ENCODE measurements around the gene SH3BP2.

The SH3BP2 gene, protein sequence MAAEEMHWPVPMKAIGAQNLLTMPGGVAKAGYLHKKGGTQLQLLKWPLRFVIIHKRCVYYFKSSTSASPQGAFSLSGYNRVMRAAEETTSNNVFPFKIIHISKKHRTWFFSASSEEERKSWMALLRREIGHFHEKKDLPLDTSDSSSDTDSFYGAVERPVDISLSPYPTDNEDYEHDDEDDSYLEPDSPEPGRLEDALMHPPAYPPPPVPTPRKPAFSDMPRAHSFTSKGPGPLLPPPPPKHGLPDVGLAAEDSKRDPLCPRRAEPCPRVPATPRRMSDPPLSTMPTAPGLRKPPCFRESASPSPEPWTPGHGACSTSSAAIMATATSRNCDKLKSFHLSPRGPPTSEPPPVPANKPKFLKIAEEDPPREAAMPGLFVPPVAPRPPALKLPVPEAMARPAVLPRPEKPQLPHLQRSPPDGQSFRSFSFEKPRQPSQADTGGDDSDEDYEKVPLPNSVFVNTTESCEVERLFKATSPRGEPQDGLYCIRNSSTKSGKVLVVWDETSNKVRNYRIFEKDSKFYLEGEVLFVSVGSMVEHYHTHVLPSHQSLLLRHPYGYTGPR

DNA sequence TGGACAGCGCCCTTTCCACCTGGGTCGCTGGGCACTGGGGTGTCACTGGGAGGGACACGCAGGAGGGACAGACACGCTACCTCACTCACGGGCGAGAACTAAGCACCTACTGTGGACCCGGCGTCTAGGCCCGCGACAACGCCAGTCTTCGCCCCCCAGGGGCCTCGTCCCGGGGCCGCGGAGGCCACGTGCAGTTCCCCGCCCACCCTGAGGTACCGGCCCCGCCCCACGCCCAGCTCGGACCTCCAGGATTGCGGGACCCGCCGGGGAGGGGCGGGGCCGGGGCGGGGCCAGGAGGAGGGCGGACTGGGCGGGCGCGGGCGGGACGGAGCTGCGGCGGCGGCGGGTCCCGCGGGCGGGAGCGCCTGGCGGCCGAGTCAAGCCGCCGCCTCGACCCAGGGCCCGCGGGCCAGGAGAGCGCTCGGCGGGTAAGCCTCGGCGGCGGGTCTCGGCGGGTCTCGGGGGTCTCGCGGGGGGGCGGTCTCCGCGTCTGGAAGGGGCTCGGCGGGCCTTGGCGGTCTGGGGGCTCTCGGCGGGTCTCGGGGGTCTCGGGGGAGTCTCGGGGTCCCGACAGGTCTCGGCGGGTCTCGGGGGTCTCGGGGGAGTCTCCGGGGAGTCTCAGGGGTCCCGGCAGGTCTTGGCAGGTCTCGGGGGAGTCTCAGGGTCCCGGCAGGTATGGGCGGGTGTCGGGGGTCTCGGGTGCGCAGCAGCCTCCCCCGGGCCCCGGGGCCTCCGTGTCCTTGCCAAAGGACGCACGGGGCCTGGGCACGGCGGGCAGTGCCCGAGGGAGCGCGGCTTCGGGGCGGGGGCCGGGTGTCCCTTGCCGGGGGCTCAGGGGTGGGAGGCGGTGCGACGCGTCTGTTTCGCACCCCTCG is at the start of gene SH3BP2:
SH3BP2 (plus strand) TSS at position 375 of the 875 bp plus-strand sequence. CDS start 27,533 bp downstream, outside the sequence.
- Histone ChIP-seq H3K27ac (peak within 1 kb of the TSS; percentile 50), H3K36me3 (peaks cover 3% of the 10 kb centered on the region)

DNA sequence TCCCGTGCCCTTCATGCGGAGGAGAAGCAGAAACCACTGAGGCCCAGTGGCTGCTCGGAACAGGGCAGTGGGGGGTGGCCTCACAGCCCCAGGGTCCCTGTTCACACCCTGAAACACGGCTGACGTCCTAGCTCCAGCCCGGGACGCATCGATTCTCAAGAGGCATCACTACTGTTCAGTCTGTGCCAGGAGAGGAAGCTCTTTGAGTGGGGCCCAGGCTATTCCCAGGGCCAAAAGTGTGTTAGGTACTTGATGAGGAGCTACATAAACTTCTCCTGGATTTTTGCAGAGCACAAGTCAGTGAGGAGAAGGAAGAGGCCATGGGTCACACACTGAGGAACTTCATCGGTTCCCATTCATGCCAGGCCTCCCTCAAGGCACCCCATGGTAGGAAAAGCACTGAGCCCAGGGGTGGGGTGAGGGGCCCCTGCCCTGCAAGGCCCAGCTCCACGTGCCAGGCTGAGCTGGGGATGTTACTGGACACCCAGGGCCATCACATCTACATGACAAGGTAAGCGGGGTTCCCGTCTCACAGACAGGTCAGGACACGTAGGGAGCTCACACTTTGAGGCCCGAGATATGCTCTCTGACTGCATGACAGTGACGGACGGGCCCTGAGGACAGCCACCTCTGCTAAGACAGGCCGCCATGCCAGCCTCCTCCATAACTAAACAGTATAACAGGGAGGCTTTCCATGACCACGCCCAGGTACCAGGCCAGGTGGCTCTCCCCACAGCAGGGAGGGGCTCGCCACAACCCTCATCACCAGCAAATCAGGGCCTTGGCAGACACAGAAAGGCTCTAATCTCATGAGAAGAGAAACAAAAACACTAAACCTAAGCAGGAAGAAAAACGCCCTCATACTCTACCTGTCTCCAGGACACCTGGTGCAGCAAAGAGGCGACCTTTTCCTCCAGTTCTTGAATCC is 49.1 kb upstream of the SH3BP2 start:
- H3K9me3 ChIP-seq (ENCODE audit: severe bottlenecking) = no peaks in the 10 kb centered on the region
- DNase-seq = no peak
- TF ChIP-seq, protein P1, sequence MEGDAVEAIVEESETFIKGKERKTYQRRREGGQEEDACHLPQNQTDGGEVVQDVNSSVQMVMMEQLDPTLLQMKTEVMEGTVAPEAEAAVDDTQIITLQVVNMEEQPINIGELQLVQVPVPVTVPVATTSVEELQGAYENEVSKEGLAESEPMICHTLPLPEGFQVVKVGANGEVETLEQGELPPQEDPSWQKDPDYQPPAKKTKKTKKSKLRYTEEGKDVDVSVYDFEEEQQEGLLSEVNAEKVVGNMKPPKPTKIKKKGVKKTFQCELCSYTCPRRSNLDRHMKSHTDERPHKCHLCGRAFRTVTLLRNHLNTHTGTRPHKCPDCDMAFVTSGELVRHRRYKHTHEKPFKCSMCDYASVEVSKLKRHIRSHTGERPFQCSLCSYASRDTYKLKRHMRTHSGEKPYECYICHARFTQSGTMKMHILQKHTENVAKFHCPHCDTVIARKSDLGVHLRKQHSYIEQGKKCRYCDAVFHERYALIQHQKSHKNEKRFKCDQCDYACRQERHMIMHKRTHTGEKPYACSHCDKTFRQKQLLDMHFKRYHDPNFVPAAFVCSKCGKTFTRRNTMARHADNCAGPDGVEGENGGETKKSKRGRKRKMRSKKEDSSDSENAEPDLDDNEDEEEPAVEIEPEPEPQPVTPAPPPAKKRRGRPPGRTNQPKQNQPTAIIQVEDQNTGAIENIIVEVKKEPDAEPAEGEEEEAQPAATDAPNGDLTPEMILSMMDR (IDR thresholded peaks at IDR 0.05; ENCODE audit: low read depth, low read length) = no peak
- H3K27ac ChIP-seq = no peak overlapping the region
- H3K4me3 ChIP-seq (ENCODE audit: low read depth, low read length) = no peak overlapping the region
- H3K27me3 ChIP-seq (ENCODE audit: insufficient read depth, low read depth, severe bottlenecking) = no peaks in the 10 kb centered on the region
- H3K36me3 ChIP-seq = peaks cover 54% of the 10 kb centered on the region

More for the DNA sequence above, at the start of gene SH3BP2:
- H3K9me3 ChIP-seq (ENCODE audit: severe bottlenecking) = no peaks in the 10 kb centered on the region
- TF ChIP-seq, protein P1 (IDR thresholded peaks at IDR 0.05; ENCODE audit: low read depth, low read length) = no peak
- DNase-seq = peak; percentile 89
- H3K27me3 ChIP-seq (ENCODE audit: insufficient read depth, low read depth, severe bottlenecking) = no peaks in the 10 kb centered on the region
- peak within 1 kb of the TSS; percentile 44 for H3K4me3 ChIP-seq (ENCODE audit: low read depth, low read length)

DNA sequence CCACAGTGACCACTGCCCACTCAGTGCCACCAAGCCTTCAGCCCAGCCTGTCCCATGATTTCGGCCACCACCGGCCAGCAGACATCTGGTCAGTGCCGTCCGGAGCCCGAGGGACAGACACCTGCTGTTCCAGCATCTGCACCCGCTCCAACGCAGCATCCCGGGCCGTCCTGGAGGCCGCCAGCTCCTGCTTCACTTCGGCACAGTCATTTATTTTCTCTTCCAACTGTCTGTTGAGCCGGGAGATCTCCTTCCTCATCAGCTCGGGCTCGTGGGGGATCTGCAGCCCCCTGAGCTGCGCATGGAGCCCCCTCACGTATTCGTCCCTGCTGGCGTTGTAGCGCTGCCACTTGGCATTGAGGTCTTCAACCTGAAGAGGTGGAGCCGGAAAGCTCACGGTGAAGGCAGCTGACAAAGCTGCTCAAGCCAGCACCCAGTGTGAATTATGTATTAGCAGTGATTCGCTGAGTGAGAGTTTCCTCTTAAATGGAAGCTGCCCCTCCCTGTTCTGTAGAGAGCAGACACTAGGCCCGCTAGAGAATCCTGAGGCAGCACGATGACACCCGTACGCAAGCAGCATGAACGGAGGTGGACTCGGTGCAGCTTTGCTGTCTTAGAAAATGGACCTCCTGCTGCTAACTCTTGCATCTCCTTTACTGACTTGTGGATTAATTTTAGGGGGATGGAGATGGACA is 48.2 kb upstream of the SH3BP2 start:
- no peak for DNase-seq
- H3K27ac ChIP-seq = no peak overlapping the region
- H3K4me3 ChIP-seq (ENCODE audit: low read depth, low read length) = no peak overlapping the region
- H3K36me3 ChIP-seq = peaks cover 54% of the 10 kb centered on the region
- H3K27me3 ChIP-seq (ENCODE audit: insufficient read depth, low read depth, severe bottlenecking) = no peaks in the 10 kb centered on the region
- H3K9me3 ChIP-seq (ENCODE audit: severe bottlenecking) = no peaks in the 10 kb centered on the region
- TF ChIP-seq, protein P1 (IDR thresholded peaks at IDR 0.05; ENCODE audit: low read depth, low read length) = no peak

DNA sequence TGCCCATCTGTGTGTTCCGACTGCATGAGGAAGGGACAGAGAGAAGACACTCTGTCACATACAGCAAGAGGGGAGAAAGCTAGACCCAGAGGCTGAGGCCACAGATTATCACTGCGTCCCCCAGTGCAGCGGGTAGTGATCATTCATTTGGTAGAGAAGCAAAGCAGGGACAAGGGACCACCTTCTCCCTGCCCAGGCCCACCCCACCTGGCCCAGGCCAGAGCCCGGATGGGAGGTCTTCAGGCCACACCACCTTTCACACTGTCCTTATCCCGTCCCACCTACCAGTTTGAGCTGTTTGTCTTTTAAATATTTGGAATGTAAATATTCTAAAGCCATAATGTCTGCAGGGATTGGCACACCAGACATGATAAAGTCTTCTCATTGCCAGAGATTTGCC is 47.4 kb upstream of the SH3BP2 start:
- peaks cover 57% of the 10 kb centered on the region for H3K36me3 ChIP-seq
- H3K9me3 ChIP-seq (ENCODE audit: severe bottlenecking) = no peaks in the 10 kb centered on the region
- H3K4me3 ChIP-seq (ENCODE audit: low read depth, low read length) = no peak overlapping the region
- TF ChIP-seq, protein P1 (IDR thresholded peaks at IDR 0.05; ENCODE audit: low read depth, low read length) = no peak
- H3K27me3 ChIP-seq (ENCODE audit: insufficient read depth, low read depth, severe bottlenecking) = no peaks in the 10 kb centered on the region
- no peak for DNase-seq
- no peak overlapping the region for H3K27ac ChIP-seq

All from WERI-Rb-1 (cell line).